H9 (cell line): ENCODE results near the gene SNX33. TPM values are rescaled to one million over a fixed set of nuclear protein-coding genes. Genes with fewer than 3 reads are reported as not detected.
"Not testable (repeated sequence)": the region's sequence is repeated elsewhere in the genome, so short reads cannot be mapped to it uniquely, and the experiment has no call there.

Source experiments
- DNase-seq: peaks from one replicate; pipeline ENCODE4 v3.0.0-alpha.2; 2017
- H2AFZ ChIP-seq: one replicate; pipeline ENCODE4 v1.6.1; 2013; ENCODE audit warnings: mild to moderate bottlenecking, low read length, control low read depth, moderate library complexity
- H2AK5ac ChIP-seq: 2 replicates; pipeline ENCODE4 v1.6.1; 2013; ENCODE audit warnings: low read length, control low read depth, mixed read lengths; ENCODE audit not compliant: insufficient read length
- H2BK120ac ChIP-seq: one replicate; pipeline ENCODE4 v1.6.1; 2013; ENCODE audit warnings: low read depth, mild to moderate bottlenecking, low read length, control low read depth, inconsistent platforms; ENCODE audit not compliant: poor library complexity, severe bottlenecking
- H2BK12ac ChIP-seq: 2 replicates; pipeline ENCODE4 v1.6.1; 2013; ENCODE audit warnings: low read length, control low read depth, mixed read lengths, low read depth; ENCODE audit not compliant: insufficient read length
- H2BK15ac ChIP-seq: 2 replicates; pipeline ENCODE4 v1.6.1; 2013; ENCODE audit warnings: low read depth, low read length, control low read depth
- H2BK20ac ChIP-seq: one replicate; pipeline ENCODE4 v1.6.1; 2013; ENCODE audit warnings: low read depth, mild to moderate bottlenecking, low read length, control low read depth, inconsistent platforms; ENCODE audit not compliant: poor library complexity, severe bottlenecking
- H2BK5ac ChIP-seq: 2 replicates; pipeline ENCODE4 v1.6.1; 2013; ENCODE audit warnings: low read length, control low read depth, mixed read lengths; ENCODE audit not compliant: insufficient read length
- H3K14ac ChIP-seq: 2 replicates; pipeline ENCODE4 v1.6.1; 2013; ENCODE audit warnings: low read length, control low read depth; ENCODE audit not compliant: insufficient read depth
- H3K18ac ChIP-seq: 2 replicates; pipeline ENCODE4 v1.6.1; 2013; ENCODE audit warnings: low read depth, mild to moderate bottlenecking, mixed read lengths, low read length, control low read depth; ENCODE audit not compliant: insufficient read length
- H3K23ac ChIP-seq: 2 replicates; pipeline ENCODE4 v1.6.1; 2013; ENCODE audit warnings: low read length, control low read depth, mixed read lengths, low read depth; ENCODE audit not compliant: insufficient read length
- H3K23me2 ChIP-seq: 2 replicates; pipeline ENCODE4 v1.6.1; 2013; ENCODE audit warnings: low read depth, mild to moderate bottlenecking, mixed read lengths, low read length, control low read depth; ENCODE audit not compliant: insufficient read length, poor library complexity, severe bottlenecking
- H3K27ac ChIP-seq: 2 replicates; pipeline ENCODE4 v1.5.1; 2013; ENCODE audit warnings: low read length, control low read depth, mixed read lengths, low read depth; ENCODE audit not compliant: insufficient read length
- H3K27me3 ChIP-seq: 2 replicates; pipeline ENCODE4 v1.6.1; 2013; ENCODE audit warnings: low read length, control low read depth, inconsistent platforms; ENCODE audit not compliant: insufficient read depth
- H3K4ac ChIP-seq: 2 replicates; pipeline ENCODE4 v1.6.1; 2013; ENCODE audit warnings: low read depth, mild to moderate bottlenecking, control low read depth, inconsistent platforms, low read length, moderate library complexity
- H3K4me1 ChIP-seq: 2 replicates; pipeline ENCODE4 v1.6.1; 2013; ENCODE audit warnings: low read length, control low read depth, inconsistent platforms; ENCODE audit not compliant: insufficient read depth
- H3K4me2 ChIP-seq: 2 replicates; pipeline ENCODE4 v1.6.1; 2013; ENCODE audit warnings: low read length, control low read depth, mixed read lengths; ENCODE audit not compliant: insufficient read length, insufficient read depth
- H3K56ac ChIP-seq: 2 replicates; pipeline ENCODE4 v1.6.1; 2013; ENCODE audit warnings: low read depth, mild to moderate bottlenecking, mixed read lengths, low read length, control low read depth; ENCODE audit not compliant: insufficient read length
- H3K79me1 ChIP-seq: 2 replicates; pipeline ENCODE4 v1.6.1; 2013; ENCODE audit warnings: low read depth, mild to moderate bottlenecking, moderate library complexity, low read length, control low read depth, inconsistent platforms; ENCODE audit not compliant: insufficient read depth, poor library complexity, severe bottlenecking
- H3K79me2 ChIP-seq: 2 replicates; pipeline ENCODE4 v1.6.1; 2013; ENCODE audit warnings: low read length, control low read depth, inconsistent platforms; ENCODE audit not compliant: insufficient read depth
- H3K9ac ChIP-seq: 2 replicates; pipeline ENCODE4 v1.6.1; 2013; ENCODE audit warnings: low read length, control low read depth, mixed read lengths; ENCODE audit not compliant: insufficient read length; ENCODE audit errors: extremely low read depth
- H3K9me3 ChIP-seq: one replicate; pipeline ENCODE4 v1.6.1; 2013; ENCODE audit warnings: low read depth, low read length, inconsistent platforms; ENCODE audit not compliant: control insufficient read depth
- H3T11ph ChIP-seq: one replicate; pipeline ENCODE4 v1.6.1; 2013; ENCODE audit warnings: mild to moderate bottlenecking, low read length, control low read depth, inconsistent platforms
- H4K20me1 ChIP-seq: one replicate; pipeline ENCODE4 v1.6.1; 2013; ENCODE audit not compliant: control insufficient read depth, insufficient read length, insufficient read depth
- H4K5ac ChIP-seq: 2 replicates; pipeline ENCODE4 v1.6.1; 2013; ENCODE audit warnings: low read depth, mild to moderate bottlenecking, mixed read lengths, low read length, control low read depth; ENCODE audit not compliant: insufficient read length
- H4K8ac ChIP-seq: replicated peaks from 2 replicates; pipeline ENCODE4 v1.6.1; 2013; ENCODE audit warnings: low read length, control low read depth, mixed read lengths, low read depth; ENCODE audit not compliant: insufficient read length
- H4K91ac ChIP-seq: 2 replicates; pipeline ENCODE4 v1.6.1; 2013; ENCODE audit warnings: low read depth, mild to moderate bottlenecking, moderate library complexity, mixed read lengths, low read length, control low read depth; ENCODE audit not compliant: insufficient read length
- H3K27ac Mint-ChIP-seq, 3 experiments: 2 replicates in 2 of 3; 3 replicates in 1 of 3; pipeline ENCODE4 v1.8.0; 2020 to 2021; ENCODE audit warnings: mixed read lengths in 3 of 3, mild to moderate bottlenecking in 1 of 3, moderate library complexity in 1 of 3
- H3K27me3 Mint-ChIP-seq: 2 replicates; pipeline ENCODE4 v1.8.0; 2021; ENCODE audit warnings: low read depth, mild to moderate bottlenecking, moderate library complexity, mixed read lengths
- H3K36me3 Mint-ChIP-seq, 3 experiments: 2 replicates in 2 of 3; 3 replicates in 1 of 3; pipeline ENCODE4 v1.8.0; 2020 to 2021; ENCODE audit warnings: low read depth in 3 of 3, mixed read lengths in 3 of 3; ENCODE audit not compliant: insufficient read depth in 1 of 3
- H3K4me1 Mint-ChIP-seq, 2 experiments: 2 replicates each; pipeline ENCODE4 v1.8.0; 2020; ENCODE audit warnings: mixed read lengths in 2 of 2
- H3K4me3 Mint-ChIP-seq, 2 experiments: 2 replicates in 1 of 2; 3 replicates in 1 of 2; pipeline ENCODE4 v1.8.0; 2020 to 2021; ENCODE audit warnings: mild to moderate bottlenecking in 2 of 2, mixed read lengths in 2 of 2, moderate library complexity in 1 of 2
- H3K9me3 Mint-ChIP-seq, 2 experiments: 2 replicates in 1 of 2; 3 replicates in 1 of 2; pipeline ENCODE4 v1.8.0; 2020; ENCODE audit warnings: mild to moderate bottlenecking in 2 of 2, mixed read lengths in 2 of 2, moderate library complexity in 1 of 2
- WGBS: extraction: QIAGEN DNeasy Blood & Tissue Kit; methylation state at CpG from one replicate; pipeline ENCODE4 v1.1.7; 2013; ENCODE audit warnings: missing lambda C conversion rate, low lambda C conversion rate, mixed read lengths; ENCODE audit not compliant: insufficient read length; ENCODE audit errors: extremely low coverage; 5-methylcytosine and 5-hydroxymethylcytosine counted together
- total RNA-seq: library from RNA; stranded (reverse); gene quantifications from 2 replicates; pipeline ENCODE4 v1.2.1, GENCODE V29; 2021

The SNX33 gene
- total RNA-seq, 1 experiment from 2014 or later: 17.7 TPM

DNA sequence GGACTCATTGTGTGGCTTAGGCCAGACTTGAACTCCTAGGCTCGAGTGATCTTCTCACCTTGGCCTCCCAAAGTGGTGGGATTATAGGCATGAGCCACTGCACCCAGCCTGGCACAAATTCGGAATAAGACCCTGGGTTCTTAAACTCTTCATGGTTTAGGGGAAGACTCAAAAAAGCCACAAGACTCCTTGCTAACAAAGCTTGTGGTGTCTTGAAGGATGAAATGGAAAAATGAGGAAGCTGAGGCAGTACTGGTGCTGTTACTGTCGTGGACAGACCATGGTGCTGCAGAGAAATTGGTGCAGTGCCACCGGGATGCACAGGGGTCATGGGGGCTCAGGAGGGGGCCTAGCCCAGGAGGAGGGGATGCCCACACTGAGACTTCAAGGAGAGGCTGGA, 44.6 kb downstream of the SNX33 start:
- not testable (repeated sequence) for H2BK12ac ChIP-seq, H3K4ac ChIP-seq, H3K9me3 Mint-ChIP-seq, H2BK120ac ChIP-seq, H3K4me3 Mint-ChIP-seq, H4K91ac ChIP-seq, H3K18ac ChIP-seq, H3K14ac ChIP-seq, H3K23me2 ChIP-seq, H3K4me1 ChIP-seq, H4K5ac ChIP-seq, H3K27me3 Mint-ChIP-seq, DNase-seq, H3K79me2 ChIP-seq, H3K27ac Mint-ChIP-seq, H3K36me3 Mint-ChIP-seq, H3K4me2 ChIP-seq, H2BK20ac ChIP-seq, H3K9me3 ChIP-seq, H4K8ac ChIP-seq, H2BK15ac ChIP-seq, H2AK5ac ChIP-seq, H2BK5ac ChIP-seq, H3K27ac ChIP-seq, H3K9ac ChIP-seq, H3K27me3 ChIP-seq, H3K23ac ChIP-seq, H3K56ac ChIP-seq, H3T11ph ChIP-seq, H2AFZ ChIP-seq, H3K79me1 ChIP-seq, H4K20me1 ChIP-seq
- no CpG with 5 or more reads among the region's 4 CpGs for WGBS
- H3K4me1 Mint-ChIP-seq: peaks cover 22 to 28% of the 10 kb centered on the region in 2 experiments

- not testable (repeated sequence) for H2BK120ac ChIP-seq, H3K18ac ChIP-seq, H2BK15ac ChIP-seq, H3K9me3 Mint-ChIP-seq, H3K79me1 ChIP-seq, H4K8ac ChIP-seq, H2BK20ac ChIP-seq, H3K27me3 ChIP-seq, H3K4me2 ChIP-seq, H3K27ac ChIP-seq, H3K23me2 ChIP-seq, H3K79me2 ChIP-seq, H2BK5ac ChIP-seq, H3K4ac ChIP-seq, H3K14ac ChIP-seq, H4K20me1 ChIP-seq, H4K5ac ChIP-seq, H3K27ac Mint-ChIP-seq, H3K36me3 Mint-ChIP-seq, H2AK5ac ChIP-seq, DNase-seq, H3K9me3 ChIP-seq, H3K4me3 Mint-ChIP-seq, H3K56ac ChIP-seq, H2AFZ ChIP-seq, H3K9ac ChIP-seq, H3T11ph ChIP-seq, H3K23ac ChIP-seq, H3K4me1 ChIP-seq, H3K27me3 Mint-ChIP-seq, H4K91ac ChIP-seq, H2BK12ac ChIP-seq
- peaks cover 22 to 31% of the 10 kb centered on the region in 2 experiments for H3K4me1 Mint-ChIP-seq
- WGBS: no CpG with 5 or more reads among the region's 15 CpGs
Measured at GRCh38 chr15:75693028-75693427, 45.3 kb downstream of the SNX33 start.
